GM19328 (cell line): ENCODE measurements around the gene SARNP.
"Not testable (repeated sequence)": the region's sequence is repeated elsewhere in the genome, so short reads cannot be mapped to it uniquely, and the experiment has no call there.

ENCODE experiments used
- ATAC-seq: cut with Tn5 transposase; IDR thresholded peaks from one replicate; pipeline ENCODE4 v1.9.1; 2021; ENCODE audit warnings: mild to moderate bottlenecking, moderate library complexity; ENCODE audit not compliant: unreplicated experiment

The SARNP gene

DNA sequence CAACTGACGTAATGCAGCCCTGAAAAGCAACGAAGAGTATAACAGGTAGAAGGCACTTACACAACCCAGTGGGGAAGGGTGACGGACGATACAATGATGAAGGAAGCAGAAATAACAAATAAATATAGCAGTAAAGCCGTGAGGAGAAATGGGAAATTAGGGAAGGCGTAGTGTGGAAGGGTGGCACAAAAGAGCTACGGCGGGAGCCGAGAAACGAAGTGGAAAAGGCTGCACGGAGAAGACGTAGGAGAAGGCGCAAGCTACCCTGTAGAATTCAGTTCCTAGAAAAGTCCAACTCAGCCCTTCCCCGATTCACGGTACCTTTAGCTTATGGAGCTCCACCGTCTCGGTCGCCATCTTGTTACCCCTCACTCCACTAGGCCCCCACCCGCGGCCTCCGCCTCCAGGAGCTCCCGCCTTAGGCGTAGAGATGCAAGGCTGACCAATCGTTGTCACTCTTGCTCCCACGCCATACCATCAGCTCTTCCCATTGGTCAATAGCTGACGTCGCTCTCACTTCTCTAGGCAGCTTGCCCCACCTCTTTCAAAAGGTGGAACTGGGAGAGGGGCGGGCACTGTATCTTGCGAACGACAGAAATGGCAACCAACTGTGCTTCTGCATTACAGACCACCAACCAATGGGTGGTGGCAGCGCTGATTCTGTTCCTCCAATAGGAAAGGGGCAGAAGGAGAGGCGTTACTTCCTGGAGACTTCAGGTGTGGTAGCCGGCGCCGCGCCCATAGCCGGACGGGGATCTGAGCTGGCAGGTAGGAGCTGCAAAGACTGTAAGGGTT is at the start of gene SARNP, which contains the start of gene ORMDL2:
Gene SARNP (minus strand): TSS at position 380 of the 795 bp plus-strand sequence. CDS start 23 bp downstream, at position 357.
Gene ORMDL2 (plus strand): TSS at position 697 of the 795 bp plus-strand sequence. CDS start 959 bp downstream, outside the sequence.
- peak; percentile 96 for ATAC-seq

DNA sequence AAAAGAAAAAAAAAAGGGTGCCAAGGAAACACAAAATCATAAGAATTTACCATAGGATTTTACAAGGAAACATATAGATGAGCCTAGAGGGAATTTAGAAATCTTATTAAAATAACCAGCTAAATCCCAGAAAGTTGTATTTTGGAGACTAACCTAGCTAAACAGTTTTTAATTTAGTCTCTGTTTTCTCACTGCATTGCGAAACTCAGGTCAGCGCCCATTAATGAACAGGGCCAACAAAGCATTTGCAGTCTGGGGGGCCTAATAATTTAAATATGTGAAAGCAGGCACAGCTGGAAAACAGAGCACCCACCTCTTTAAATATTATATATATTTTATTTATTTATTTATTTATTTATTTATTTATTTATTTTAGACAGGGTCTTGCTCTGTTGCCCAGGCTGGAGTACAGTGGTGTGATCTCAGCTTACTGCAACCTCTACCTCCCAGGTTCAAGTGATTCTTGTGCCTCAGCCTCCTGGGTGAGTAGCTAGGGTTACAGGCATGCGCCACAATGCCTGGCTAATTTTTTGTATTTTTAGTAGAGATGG is 49.0 kb upstream of the SARNP start:
- not testable (repeated sequence) for ATAC-seq

- ATAC-seq, result no peak
Measured at GRCh38 chr12:55865327-55865726, 47.8 kb upstream of the SARNP start.

DNA sequence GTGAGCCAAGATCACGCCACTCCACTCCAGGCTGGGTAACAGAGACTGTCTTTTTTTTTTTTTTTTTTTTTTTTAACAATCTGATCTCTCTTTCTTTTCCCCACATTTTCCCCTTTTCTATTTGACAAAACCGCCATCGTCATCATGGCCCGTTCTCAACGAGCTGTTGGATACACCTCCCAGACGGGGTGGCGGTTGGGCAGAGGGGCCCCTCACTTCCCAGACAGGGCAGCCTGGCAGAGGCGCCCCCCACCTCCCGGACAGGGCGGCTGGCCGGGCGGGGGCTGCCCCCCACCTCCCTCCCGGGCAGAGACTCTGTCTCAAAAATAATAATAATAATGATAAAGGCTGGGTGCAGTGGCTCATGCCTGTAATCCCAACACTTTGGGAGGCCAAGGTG is 45.4 kb upstream of the SARNP start:
- ATAC-seq, result not testable (repeated sequence)

GRCh38 chr12:55862286-55862685 is 44.8 kb upstream of the SARNP start:
- ATAC-seq, result no peak

DNA sequence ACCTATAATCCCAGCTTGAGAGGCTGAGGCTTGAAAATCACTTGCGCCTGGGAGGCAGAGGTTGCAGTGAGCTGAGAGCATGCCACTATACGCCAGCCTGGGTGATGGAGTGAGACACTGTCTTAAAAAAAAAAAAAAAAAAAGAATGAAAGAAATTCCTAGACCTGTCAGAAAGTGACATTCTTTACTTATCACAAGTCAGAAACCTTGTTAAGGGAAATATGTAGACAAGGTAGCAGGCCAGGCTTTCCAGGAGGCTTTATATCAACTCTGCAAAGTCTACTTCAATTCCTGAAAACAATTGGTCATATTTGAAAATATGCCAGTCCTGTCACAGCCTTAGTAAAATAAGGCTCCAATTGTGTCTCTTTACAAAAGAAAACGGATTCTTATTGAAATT is 44.3 kb upstream of the SARNP start:
- no peak for ATAC-seq

DNA sequence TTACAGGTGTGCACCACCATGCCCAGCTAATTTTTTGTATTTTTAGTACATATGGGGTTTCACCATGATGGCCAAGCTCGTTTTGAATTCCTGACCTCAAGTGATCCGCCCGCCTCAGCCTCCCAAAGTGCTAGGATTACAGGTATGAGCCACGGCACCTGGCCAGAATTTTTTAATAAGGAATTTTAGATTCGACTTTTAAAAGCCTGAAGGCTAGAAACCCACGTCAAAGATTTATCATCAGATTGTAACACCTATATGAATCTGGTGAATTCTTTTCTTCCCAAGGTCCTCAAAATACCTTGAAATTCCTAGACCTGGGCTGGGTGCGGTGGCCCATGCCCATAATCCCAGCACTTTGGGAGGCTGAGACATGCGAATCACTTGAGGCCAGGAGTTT is 43.9 kb upstream of the SARNP start:
- ATAC-seq, result no peak

DNA sequence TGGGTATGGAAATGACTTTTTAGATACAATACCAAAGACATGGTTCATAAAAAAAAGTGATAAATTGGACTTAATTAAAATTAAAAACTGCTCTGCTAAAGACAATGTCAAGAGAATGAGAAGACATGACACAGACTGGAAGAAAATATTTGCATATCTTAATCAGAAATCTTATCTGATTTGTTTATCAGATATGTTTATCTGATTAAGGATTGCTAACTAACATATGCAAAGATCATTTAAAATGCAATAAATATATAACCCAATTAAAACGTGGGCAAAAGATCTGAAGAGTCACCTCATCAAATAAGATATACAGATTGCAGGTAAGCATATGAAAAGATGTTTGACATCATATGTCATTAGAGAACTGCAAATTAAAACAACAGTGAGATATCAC is 35.2 kb upstream of the SARNP start:
- no peak for ATAC-seq

DNA sequence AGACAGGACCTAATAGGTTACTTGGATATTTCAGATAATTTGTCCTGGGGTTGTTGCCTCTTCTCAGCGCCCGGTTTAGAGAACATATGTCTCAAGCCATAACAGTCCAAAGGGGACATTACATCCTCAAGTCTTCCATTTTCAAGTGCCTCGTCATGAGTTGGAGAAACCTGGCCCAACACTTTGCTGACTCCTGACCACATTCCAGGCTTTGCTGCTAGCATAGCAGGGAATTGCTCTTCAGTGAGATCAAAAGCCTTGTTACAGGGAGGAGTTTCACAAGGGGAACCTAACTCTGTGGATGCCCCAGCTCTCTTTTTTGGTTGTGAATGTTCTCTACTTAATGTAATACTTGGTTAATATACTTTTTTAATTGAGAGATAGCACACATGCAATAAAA is 33.4 kb upstream of the SARNP start:
- ATAC-seq, result no peak

- no peak for ATAC-seq
Measured at GRCh38 chr12:55850401-55850800, 32.9 kb upstream of the SARNP start.

DNA sequence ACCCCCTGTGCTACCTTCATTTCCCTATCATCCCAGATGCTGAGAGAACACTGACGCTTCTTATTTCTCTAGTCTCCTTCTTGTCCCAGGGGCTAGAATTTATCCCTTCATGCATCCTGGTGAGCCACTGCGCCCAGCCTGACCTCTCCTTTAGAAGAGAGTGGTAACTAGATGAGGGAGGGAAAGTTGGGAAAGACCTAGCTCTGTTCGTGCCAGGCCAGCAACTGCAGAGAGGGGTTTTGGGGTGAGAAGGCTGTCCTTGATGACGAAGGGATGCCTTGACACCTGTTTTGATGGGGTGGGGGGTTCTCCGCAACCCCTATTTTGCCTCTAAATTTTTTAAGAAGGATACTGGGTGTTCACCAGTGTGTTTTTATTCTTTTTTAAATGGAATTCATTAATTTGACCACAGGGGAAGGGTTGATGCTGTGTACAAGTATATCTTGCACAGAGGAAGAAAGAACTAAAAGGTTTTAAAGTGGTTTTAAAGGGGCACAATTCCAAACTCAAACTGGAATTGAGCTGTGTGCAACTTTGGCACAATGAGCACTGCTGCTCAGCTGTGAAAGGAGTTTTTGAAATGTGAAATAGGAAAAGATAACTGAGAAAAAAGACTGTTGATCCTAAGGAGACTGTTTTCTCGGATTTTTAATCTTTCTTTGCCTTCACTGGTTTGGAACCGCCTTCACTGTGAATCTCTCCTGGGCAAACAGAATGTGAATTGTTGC is 32.3 kb upstream of the SARNP start:
- no peak for ATAC-seq

DNA sequence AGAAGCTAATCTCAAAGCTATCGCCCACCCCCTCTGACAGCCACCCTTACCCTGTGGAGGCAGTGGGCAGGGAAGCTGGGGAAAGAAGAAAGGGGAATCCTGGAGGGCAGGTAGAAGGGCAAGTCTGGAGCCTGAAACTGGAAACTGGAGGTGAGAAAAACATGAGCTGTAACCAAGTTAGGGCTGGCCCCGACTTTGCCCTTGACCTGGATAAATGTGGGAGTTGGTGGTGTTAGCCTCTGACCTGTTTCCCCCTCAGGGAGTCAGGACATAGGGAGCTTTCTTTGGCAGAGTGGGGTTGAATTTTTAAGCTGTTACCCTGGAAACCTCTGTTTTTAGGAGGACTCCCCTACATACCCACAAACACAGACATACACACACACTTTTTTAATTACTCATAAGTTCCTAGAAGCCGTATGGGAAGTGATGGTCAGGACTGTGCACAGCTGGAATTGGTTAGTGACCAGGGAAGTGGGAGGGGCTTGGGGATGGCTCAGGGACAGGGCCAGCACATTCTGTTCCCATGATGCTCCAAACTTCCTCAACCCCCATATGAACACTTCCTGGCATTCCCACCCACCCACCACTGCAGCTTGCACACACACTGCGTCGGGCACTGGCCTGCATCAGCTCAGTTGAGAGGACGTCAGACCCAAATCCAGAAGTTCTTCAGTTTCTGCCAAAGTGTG is 30.2 kb upstream of the SARNP start:
- ATAC-seq, result no peak

- no peak for ATAC-seq
Measured at GRCh38 chr12:55847033-55847432, 29.5 kb upstream of the SARNP start.

DNA sequence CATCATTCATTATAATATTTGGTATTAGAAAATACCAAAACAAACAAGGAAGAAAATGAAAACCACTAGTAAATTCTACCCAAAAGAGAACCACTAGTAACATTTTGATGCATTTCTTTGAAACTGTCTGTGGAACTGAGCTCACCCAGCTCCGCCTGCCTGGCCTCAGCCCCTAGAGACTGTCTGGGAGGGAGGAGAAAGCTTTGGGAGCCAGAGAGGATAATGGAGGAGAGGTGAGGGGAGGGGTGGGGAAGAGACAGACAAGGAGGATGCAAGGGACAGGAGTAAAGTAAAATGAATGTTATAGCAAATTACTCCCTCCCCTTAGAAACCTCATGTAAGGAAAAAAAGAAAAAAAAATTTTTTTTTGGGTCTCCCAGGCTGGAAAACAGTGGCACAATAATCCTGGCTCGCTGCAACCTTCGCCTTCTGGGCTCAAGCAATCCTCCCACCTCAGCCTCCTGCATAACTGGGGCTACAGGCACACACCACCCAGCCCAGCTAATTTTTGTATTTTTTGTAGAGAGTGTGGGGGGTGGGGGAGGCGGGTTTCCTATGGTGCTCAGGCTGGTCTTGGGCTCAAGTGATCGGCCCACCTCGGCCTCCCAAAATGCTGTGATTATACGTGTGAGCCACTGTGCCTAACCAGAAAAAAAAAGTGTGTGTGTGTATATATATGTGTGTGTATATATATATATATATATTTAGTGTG is 28.4 kb upstream of the SARNP start:
- no peak for ATAC-seq

- ATAC-seq, result no peak
Measured at GRCh38 chr12:55845361-55845760, 27.8 kb upstream of the SARNP start.

- ATAC-seq, result no peak
Measured at GRCh38 chr12:55844961-55845360, 27.4 kb upstream of the SARNP start.

GRCh38 chr12:55843431-55843830 is 25.9 kb upstream of the SARNP start:
- ATAC-seq, result no peak

DNA sequence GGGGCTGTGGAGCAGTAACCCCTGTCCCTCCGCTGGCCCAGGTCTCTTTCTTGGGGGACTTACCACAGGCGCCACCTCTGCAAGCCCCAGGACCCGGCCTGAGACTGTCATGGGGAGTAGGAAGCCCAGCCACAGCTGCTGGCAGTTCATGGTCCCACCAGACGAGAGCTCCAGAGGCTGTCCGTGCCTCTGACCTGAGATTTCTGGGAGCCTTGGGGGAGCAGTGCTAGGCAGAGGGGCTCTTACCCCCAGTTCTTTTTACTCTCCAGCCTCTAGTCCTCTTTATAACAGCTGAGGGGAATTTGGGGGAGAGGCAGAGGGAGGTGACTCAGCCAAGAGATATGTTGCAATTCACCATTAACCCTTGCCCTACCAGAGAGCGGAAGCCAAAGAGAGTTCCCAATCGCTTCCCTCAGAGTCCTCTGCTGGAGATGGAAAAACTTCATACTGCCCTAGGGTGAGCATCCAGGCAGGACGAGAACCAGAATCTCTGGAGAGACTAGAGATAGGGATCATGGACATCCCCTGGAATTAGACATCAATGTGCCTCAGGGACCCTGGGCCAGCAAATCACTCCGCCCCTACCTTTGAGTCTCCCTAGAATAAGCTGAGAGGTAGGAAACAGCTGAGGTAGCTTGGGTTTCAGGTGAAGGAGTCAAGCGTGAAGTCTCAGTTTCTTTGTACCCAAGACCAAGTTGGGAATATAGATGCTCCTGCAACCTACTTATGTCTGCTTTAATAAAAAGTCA is 25.3 kb upstream of the SARNP start, which contains the start of gene MMP19:
Gene MMP19 (minus strand): TSS at position 256 of the 749 bp plus-strand sequence. CDS start 106 bp downstream, at position 150.
- ATAC-seq, result no peak

- ATAC-seq, result no peak
Measured at GRCh38 chr12:55840581-55841351, 23.2 kb upstream of the SARNP start.
